Measurements from ENCODE around the gene BCR.

DNA sequence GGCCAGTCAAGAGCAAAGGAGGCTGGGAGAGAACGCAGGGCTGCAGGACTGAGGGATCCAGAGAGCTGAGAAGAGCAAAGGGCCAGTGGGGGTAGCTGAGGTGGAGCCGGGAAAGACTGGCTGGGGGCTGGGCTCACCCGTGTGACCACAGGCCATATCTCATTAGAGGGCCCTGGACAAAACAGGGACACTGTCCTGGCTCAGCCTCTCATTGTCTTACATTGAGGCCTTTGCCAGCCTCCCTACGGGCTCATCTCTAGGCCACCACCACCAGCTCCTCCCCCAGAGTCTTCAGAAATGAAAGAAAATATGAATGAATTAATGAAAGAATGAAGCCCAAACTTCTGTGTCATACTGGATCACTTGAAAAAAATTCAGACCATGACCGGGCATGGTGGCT lies 25.8 kb upstream of the BCR start:
- TF ChIP-seq POLR2A (IDR thresholded peaks at IDR 0.05) (no peak), CTCF (IDR thresholded peaks at IDR 0.05) (no peak), POLR2AphosphoS5 (IDR thresholded peaks at IDR 0.05) (no peak), EP300 (IDR thresholded peaks at IDR 0.05; ENCODE audit: low read depth) (no peak)

Data from transverse colon (tissue), 4 donors.